Endothelial cell of coronary artery (primary cell): ENCODE measurements around the gene PTPRT. TPM values are rescaled to one million over a fixed set of nuclear protein-coding genes. Genes with fewer than 3 reads are reported as not detected.

Experiments
- total RNA-seq: library from RNA; depleted of rRNA; stranded (reverse); fragments of >200 nt; gene quantifications from 2 replicates; pipeline ENCODE4 v1.2.3, GENCODE V29; 2014

Gene PTPRT
- total RNA-seq: not detected in 2 replicates

GRCh38 chr20:43189554-43190331 is at the start of gene PTPRT:
Gene PTPRT (minus strand): TSS chr20:43189906. CDS start chr20:43189733, 173 bp downstream.

